ENCODE data around the gene EIPR1.
"Not testable (repeated sequence)": the region's sequence is repeated elsewhere in the genome, so short reads cannot be mapped to it uniquely, and the experiment has no call there.

EIPR1 gene

DNA sequence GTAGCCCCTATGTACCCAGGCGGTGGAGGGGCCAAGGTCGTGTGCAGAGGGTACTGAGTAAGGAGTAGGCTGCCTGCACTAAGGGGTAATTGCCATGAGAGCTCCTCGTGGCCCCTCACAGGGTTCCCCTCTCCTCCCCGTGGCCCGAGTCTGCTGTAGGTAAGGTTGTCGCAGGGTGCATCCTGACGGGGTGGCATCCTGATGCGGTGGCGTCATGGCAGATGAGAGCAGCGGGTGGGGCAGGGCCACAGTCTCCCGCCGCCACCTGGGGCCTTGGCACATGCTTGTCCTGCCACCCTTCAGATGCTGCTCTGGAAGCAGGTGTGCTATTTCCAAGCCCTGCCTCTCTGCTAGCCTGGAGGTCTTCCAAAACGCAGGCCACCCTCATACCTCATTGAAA is 89.7 kb downstream of the EIPR1 start:
- no peak for DNase-seq (ENCODE audit: low spot score)

DNA sequence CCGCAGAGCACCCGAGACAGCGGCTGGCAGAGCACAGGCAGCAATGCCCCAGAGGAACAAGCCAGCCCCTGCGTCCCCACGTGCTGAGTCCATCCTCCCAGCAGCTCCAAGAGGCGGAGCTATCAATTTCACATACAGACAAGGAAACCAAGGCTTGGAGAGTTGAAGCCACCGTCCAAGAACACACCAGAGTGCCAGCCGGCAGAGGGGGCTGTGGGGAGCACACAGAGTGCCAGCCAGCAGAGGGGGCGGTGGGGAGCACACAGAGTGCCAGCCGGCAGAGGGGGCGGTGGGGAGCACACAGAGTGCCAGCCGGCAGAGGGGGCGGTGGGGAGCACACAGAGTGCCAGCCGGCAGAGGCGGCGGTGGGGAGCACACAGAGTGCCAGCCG is 91.0 kb downstream of the EIPR1 start:
- not testable (repeated sequence) for DNase-seq (ENCODE audit: low spot score)

DNA sequence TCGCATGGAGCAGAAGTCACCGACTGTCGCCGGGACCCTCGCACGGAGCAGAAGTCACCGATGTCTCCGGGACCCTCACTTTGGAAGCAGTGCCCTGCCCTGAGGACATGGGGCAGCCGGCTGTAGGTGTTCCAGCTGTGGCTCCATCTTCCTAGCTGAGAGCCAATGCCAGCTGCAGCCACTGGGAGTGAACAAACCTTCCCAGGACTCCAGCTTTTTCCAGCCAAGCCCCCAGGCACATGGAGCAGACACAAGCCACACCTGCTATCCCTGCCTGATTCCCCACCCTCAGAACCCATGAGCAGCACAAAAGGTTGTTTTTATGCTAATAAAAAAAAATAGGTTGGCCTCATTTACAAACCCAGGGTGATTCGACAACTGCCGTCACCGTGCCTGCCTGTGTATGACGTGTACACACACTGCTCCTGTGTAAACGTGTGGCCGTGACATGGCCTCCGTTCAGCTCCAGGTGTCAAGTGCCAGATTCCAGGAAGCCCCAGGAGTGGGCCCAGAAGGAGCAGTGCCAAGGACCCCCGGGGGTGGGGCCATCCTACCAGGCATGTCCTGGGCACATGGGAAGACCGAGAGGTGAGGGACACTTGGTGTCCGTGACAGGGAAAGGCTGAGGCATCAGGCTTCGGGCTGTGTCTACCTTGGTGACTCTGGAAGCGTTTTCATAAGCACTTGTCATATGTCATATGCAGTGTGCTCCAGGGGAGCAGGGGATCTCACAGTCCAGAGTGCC is 91.5 kb downstream of the EIPR1 start:
- DNase-seq (ENCODE audit: low spot score), result no peak

DNA sequence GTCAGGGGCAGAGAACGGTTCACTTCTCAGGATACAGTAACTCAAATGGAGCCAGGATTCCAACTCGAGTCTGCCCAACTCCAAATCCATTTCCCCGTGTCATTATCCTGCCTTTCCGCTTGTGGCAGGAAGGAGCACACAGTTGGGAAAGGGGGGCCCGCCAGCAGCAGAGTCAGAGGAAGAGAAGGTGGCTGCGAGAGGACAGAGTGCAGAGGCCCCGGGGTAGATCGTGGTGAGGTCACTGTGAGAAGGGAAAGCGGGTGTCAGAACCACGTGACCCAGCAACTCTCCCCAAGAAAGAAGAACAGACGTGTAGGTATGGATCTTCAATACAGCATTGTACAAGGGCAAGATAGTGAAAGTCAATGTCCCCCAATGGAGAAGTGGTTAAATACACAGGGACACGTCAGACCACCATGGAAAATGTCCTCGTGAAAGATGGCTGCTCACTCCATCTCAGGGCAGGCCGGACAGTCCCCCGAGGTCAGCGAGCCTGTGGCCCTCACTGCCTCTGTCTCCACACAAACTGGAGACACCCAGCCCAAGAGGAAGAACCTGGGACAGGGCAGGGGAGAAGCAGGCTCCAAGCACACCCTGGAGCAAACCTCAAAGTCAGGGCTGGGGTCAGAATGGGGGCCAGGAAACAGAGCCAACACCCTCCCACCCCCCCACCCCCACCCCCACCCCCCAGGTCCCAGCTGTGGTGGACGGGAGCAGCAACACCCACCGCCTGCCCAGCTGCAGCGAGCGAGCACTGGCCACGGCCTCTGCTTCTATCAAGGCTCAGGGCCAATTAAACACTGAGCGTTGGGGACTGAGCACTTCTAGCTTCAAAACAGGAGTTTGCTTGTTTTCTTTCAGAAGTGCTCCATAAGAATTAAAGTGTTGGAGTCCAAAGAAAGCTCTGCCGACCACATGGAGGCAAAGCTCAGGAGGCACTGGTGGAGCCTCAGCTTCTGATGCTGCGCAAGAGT is 92.7 kb downstream of the EIPR1 start:
- DNase-seq (ENCODE audit: low spot score), result no peak

DNA sequence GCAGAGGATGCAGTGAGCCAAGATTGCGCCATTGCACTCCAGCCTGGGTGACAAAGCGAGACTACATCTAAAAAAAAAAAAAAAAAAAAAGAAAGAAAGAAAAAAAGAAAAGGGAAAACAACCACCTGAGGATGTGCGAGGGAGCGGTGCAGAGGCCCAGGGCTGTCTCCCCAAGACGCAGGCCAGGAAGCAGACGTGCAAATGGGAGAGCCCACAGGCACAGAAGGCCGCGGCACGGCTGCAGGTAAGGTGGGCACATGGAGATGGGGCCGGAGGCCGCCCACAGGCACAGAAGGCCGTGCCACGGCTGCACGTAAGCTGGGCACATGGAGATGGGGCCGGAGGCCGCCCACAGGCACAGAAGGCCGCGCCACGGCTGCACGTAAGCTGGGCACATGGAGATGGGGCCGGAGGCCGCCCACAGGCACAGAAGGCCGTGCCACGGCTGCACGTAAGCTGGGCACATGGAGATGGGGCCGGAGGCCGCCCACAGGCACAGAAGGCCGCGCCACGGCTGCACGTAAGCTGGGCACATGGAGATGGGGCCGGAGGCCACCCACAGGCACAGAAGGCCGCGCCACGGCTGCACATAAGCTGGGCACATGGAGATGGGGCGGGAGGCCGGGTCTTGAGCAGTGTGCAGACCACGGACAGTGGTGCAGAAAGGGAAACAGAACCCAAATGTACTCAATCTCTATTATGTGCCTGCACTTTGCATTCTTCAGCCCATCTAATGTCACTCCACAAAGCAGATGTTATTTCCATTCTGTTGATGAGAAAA is 93.6 kb downstream of the EIPR1 start:
- DNase-seq (ENCODE audit: low spot score), result not testable (repeated sequence)

DNA sequence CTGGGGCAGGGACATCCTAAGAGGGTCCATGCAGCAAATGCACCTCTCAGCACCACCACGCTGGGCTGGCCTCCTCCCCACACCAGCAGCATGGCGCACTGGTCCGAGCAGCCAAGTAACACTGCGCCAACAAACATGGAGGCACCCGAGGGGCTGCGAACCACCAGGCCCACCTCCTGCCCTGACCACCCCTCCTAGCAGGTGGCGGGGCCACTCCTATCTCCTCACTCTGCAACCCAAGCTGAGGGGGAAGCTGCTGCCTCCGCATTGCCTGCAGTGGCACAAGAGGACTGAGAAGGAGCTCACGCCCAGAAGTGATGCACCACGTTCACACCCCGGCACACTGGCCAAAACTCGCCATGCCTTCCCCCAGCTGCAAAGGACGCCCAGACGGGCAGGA is 94.4 kb downstream of the EIPR1 start:
- DNase-seq (ENCODE audit: low spot score), result no peak

DNA sequence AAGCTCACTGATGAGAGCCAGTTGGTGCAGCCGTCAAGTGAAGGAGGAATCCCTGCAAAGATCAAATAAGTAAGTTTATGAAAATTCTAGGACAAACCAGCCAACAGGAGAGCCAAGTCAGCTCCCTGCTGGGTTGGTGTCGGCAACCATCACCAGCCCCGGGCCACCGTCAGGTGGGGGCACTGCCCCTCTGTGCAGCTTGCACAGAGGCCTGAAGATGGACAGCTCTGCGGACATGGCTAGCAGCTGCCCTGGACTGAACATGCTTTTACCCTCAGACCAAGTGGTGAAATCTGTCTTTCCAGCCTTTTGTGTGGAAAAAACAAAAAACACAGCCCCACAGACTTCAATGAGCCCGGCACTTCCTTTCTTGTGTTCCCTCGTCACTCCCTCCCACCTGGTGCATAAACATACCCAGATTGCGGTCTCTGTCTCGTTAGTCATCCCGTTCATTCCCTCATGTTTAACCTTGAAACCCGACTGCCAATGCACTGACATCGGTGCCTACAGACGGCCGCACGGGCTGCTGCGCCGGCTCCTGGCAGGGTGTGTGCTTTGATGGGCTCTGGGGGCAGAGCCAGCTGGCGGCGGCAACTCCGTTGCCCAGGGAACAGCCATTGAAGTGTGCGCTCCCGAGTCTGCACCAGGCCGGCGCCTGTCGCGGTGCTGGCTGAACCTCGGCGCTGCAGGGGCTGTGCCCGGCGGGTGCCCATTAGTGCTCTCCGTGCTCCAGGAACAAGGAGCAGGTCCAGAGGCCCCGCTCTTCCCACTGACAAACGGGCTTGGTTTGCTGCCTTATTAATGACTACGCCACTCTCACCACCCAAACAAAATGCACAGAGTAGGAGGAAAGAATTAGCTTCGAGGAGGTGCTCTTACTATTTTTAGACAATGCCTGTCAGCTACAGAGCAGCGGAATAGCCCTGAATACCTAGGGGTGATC is 95.3 kb downstream of the EIPR1 start:
- peak; percentile 68 for DNase-seq (ENCODE audit: low spot score)

DNA sequence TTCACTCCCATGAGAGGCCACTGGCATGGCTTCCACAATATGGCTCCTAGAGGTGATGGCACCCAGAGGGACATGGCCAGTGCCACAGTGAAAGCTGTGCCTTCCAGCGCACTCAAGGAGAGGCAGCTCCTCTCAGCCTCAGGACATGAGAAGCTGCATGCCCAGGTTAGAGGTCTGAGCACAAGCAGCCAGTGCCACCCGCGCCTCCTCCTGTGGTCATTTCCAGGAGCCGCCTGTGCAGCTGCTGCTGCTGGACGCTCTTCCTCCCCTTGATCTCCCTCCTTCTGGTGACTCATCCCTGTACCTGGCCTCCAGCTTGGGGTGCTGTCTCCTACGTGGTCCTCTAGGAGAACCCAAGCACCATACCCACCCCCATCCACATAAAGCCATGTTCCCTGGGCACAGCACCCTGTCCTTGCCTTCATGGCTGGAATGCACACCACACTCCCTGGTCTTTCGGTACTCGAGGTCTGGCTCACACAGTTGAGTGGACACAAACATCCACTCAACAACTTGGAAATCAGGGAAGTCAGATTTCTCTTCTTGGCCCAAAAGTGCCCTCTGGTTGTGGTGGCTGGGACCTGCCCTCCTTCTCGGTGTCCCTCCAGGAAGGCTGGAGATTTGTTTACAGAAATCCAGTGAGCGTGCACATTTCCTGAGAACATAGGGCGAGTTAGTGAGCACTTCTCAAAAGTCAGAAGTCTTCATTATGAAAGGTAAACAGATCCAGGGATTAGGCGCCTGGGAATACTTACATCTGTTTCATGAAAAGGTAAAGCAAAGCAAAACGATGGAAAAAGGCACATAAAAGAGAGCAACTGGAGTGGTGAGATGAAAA is 96.7 kb downstream of the EIPR1 start:
- DNase-seq (ENCODE audit: low spot score), result no peak

DNA sequence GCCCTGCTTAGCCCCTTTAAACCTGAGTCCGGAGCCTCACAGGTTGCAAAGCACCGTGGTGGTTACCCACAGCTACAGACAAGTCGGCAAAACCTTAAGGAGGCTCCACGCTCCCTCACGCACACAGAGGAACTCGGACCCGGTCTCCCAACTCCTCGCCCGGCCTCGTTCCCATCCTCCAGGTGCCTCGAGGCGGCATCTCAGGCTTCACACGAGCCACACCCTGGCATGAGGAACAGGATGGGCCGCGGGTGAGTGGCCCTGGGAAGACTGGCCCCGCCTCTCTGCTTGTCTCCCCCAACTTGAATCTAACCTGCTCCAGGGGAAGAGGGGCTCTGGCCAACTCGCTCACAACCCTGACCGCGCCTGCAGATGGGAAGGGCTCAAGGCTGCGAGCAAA is 97.4 kb downstream of the EIPR1 start:
- no peak for DNase-seq (ENCODE audit: low spot score)

DNA sequence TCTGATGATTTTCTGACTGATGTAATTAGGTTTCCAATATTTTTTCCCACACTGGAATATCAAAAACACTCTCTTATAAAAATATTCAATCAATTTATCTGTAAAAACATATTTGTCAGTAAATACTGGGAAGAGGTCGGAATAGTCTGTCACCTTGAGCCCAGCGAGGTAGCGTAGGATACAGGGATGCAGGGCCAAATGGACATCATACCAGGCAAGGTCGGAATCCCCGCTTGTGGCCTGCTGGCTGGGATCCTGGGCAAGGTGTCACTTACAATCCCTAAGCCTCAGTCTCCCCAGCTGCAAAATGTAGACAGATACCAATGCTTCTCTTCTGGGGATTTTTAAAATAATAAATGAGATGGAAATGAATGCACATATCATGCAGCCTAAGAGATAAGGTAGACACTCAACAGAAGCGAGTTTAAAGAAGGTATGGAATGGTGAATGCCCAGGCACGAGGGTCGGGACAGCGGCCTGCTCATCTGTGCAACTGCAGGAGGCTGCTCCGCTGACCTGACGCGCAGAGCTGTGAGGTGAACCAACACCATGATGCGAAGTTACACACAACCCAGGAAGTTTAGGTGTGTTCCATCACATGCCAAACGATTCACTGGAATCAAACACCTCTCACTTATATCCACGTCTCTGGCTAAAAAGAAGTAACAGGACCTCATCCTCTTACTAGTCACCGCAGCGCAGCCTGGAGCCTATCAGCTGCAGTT is 98.2 kb downstream of the EIPR1 start:
- DNase-seq (ENCODE audit: low spot score), result no peak

DNA sequence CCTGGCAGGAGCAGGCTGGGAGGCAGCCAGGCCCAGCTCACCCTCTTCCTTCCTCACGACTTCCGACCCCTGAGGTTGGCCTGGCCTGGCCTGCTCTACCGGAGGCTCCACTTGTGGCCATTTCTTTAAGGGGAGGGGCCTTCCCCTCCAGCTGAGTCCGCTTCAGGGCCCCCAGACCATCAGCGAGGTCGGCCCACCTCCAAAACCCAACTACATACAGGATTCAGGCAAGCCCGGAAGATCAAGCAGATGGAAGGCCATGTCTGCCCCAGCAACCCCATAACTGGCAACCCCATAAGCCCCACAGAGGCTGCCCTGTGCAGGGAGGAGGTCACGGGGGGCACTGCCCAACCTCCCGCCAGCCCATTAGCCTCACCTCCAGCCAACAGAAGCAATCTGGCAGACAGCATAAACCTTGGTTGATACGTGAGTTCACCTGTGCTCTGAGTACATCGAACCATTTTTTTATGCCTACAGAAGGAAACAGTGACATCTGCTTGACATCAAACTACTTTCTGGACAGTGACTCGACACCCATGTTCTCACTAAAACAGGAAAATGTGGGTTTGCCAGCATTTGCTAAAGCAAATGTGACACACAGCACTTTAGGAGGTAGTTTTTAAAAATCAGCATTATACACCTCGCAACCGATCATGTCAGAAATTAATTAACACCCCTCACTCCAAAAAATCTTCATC is 98.9 kb downstream of the EIPR1 start:
- DNase-seq (ENCODE audit: low spot score), result no peak

DNA sequence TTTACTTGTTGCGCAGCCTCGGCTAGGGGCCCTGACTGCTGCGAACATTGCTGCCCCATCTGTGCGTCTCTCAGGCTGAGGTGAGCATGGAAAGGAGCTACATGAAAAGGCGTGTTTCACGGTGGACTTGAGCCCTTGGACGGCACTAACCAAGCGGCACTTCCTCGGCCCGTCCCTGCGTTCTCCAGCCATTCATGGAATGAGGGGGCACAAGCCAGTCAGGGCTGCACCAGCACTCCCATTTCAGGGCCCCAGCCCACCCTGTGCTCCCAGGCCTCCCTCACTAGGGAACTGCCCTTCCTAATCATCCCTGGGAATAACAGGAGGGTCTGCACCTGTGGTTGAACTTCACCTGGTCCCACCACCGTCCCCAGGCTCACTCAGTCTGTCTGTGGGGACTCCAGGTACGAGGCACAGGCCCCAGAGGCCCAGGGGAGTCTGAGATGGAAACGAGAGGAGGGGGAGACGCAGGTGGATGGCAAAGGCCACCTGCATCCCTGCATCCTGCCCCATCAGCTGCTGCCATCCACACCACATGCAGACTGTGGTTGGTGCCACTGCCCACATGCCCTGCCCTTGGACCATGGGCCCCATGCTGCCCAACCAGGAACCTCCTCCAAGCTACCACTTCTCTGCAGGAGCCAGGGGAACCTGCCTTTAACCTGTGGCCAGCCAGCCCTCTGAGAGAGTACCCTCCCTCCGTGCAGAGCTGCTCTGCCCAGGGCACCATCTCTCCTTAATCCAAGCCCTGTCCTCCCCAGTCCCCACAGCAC is 99.7 kb downstream of the EIPR1 start:
- no peak for DNase-seq (ENCODE audit: low spot score)

DNA sequence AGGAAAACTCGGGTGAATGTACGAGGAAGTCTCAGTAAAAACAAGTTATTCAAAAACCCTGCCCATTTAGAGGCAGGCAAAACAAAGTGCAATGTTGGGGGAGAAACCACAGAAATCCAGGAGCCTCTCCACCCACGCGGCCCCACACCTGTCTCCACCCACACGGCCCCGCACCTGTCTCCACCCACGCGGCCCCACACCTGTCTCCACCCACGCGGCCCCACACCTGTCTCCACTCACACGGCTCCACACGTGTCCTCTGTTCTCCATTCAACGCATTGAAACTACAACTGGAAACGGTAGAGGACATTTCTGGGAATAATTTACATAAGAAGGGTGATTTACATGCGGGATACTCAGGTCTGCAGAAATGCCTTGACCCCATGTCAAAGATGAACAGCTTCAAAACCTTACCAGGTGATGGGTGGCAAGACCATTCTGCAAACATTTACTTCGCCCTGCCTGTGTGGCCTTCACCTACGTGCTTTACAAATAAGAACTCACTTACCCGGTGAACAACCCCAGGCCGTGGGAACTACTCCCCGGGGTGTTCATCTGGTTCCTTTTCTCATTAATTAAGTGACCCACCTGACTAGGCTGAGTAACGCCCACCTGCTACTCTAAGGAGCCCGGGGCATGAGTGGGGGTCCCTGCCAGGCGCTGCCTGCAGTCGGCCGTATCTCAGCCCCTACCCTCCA is 100.4 kb downstream of the EIPR1 start:
- peak; percentile 18 for DNase-seq (ENCODE audit: low spot score)

DNA sequence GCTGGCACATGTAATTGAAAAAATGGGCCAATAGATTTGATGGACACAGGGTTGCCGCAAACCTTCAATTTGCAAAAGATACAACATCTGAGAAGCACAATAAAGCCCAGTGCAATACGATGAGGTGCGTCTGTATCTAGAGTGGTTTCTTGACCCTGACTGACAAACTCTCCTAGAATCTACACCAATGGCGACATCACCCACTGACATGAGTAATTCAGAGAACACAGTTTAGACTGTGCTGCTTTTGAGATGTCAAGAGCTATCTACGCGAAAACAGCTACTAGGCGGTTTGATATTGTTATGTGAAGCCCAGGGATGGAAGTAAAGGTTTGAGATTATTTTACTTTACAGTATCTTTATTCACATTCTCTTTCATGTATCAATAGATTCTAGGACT is 104.9 kb downstream of the EIPR1 start:
- DNase-seq (ENCODE audit: low spot score), result no peak

DNA sequence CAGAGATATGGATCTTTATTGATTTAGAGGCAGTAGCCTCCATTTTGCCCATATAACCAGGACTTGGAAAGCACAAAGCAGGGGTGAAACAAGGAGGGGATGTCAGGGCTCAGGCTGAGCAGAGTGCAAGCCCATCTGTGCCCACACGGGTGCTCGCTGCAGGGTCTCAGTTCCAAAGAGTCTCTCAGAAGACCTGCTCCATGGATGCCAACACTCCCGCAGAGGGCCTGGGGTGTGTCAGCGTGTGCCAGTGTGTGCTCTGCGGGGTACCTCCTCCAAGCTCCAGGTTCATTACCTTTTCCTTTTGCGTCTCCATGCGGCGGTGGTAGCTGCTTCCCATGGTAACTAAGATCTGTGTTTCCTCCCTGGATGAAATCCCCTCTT is 107.5 kb downstream of the EIPR1 start:
- no peak for DNase-seq (ENCODE audit: low spot score)

DNA sequence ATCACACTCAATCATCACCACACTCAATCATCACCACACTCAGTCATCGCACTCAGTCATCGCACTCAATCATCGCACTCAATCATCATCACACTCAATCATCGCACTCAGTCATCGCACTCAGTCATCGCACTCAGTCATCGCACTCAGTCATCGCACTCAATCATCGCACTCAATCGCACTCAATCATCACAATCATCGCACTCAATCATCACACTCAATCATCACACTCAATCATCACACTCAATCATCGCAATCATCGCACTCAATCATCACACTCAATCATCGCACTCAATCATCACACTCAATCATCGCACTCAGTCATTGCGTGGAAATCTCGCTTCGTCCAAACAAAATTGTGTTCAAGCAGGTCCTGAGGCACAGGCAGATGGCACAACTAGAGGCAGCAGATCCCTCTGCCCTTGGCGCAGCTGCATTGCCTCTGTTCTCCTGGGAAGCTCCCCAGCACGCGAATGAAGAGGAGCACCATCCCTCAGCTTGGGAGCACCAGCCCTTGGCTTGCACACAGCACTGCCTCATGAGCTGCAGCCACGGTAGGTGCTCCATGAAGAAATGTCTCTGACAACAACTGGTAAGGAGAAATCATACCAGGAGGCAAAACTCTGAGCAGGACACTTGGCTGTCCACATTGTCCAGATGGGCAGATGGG is 108.1 kb downstream of the EIPR1 start:
- DNase-seq (ENCODE audit: low spot score), result no peak

DNA sequence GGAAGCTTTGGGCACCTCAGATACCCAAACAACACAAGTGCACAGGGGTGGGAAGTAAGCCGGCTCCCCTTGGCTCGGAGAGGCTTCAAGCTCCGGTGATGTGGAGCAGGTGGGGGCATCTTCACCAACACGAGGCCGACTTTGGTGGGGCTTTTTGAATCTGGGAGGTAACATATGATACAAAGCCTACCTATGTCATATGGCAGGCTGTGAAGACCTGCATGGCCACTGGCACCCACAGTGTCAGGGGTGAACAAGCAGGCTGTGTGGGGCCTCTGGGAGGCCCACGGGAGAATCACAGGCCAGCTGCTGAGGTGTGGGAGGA is 109.0 kb downstream of the EIPR1 start:
- DNase-seq (ENCODE audit: low spot score), result no peak

All from SW480 (cell line).